Caco-2 (cell line): ENCODE measurements around the gene ANKRD52. TPM values are rescaled to one million over a fixed set of nuclear protein-coding genes. Genes with fewer than 3 reads are reported as not detected.

Source experiments
- BruUV-seq: library from RNA; stranded (reverse); fragments of 400-500 nt; replicated peaks from 2 replicates; lab custom pipeline; 2021; lab: Mats Ljungman, UMichigan
- CTCF ChIA-PET: fragments of 300-600 bp; sonication (Branson Sonifier 250); formaldehyde crosslinking; loops from one replicate; lab custom pipeline; 2022; ENCODE audit warnings: antibody characterized with exemption; lab: Charles Lee
- POLR2A ChIA-PET: fragments of 300-600 bp; sonication (Branson Sonifier 250); formaldehyde crosslinking; loops from one replicate; lab custom pipeline; 2022; ENCODE audit warnings: antibody characterized with exemption; lab: Charles Lee
- DNase-seq, 2 experiments: peaks; one replicate each; pipeline versions ENCODE4 v3.0.0 to v3.0.0-alpha.2; 2020 to 2022
- H3K27me3 ChIP-seq: replicated peaks from 2 replicates; pipeline ENCODE4 v1.6.0; 2011; ENCODE audit warnings: low read length; ENCODE audit not compliant: control insufficient read depth, insufficient read depth
- H3K36me3 ChIP-seq: 2 replicates; pipeline ENCODE4 v1.5.1; 2011; ENCODE audit warnings: low read length; ENCODE audit not compliant: control insufficient read depth, insufficient read depth
- H3K4me1 ChIP-seq: fragments of 250-450 bp; sonication (Bioruptor Pico); 2 replicates; pipeline ENCODE4 v1.5.1; 2020; ENCODE audit warnings: mild to moderate bottlenecking
- H3K4me3 ChIP-seq: 2 replicates; pipeline ENCODE4 v1.5.1; 2011; ENCODE audit warnings: low read depth, mild to moderate bottlenecking, control low read depth, low read length
- H3K9me3 ChIP-seq: fragments of 250-450 bp; sonication (Bioruptor Pico); 2 replicates; pipeline ENCODE4 v1.5.1; 2020; ENCODE audit warnings: mild to moderate bottlenecking, moderate library complexity
- H3K27ac Mint-ChIP-seq: one replicate; pipeline ENCODE4 v1.8.0; 2022; ENCODE audit warnings: mixed read lengths; ENCODE audit not compliant: unreplicated experiment
- H3K27me3 Mint-ChIP-seq: one replicate; pipeline ENCODE4 v1.8.0; 2022; ENCODE audit warnings: mixed read lengths; ENCODE audit not compliant: insufficient read depth, unreplicated experiment
- H3K36me3 Mint-ChIP-seq: one replicate; pipeline ENCODE4 v1.8.0; 2022; ENCODE audit warnings: mild to moderate bottlenecking, mixed read lengths; ENCODE audit not compliant: insufficient read depth, unreplicated experiment
- H3K4me1 Mint-ChIP-seq: one replicate; pipeline ENCODE4 v1.8.0; 2022; ENCODE audit warnings: low read depth, mixed read lengths; ENCODE audit not compliant: unreplicated experiment
- H3K4me3 Mint-ChIP-seq: one replicate; pipeline ENCODE4 v1.8.0; 2022; ENCODE audit warnings: mild to moderate bottlenecking, moderate library complexity, mixed read lengths; ENCODE audit not compliant: unreplicated experiment
- H3K9me3 Mint-ChIP-seq: one replicate; pipeline ENCODE4 v1.8.0; 2022; ENCODE audit warnings: mixed read lengths; ENCODE audit not compliant: unreplicated experiment
- intact Hi-C: fragments of 100-400 bp; cut with micrococcal nuclease; formaldehyde crosslinking; loops from one replicate; pipeline ENCODE4 v1.10.0; 2022; ENCODE audit not compliant: unreplicated experiment
- total RNA-seq: library from RNA; stranded (reverse); gene quantifications from 2 replicates; pipeline ENCODE4 v1.2.3, GENCODE V29; 2022
- TF ChIP-seq, protein P1 (sequence below), 2 experiments: fragments of 200-600 bp in 1 of 2; IDR thresholded peaks; 1 replicate in 1 of 2; 2 replicates in 1 of 2; pipeline versions ENCODE4 v1.5.1 to v1.8.0; 2011 to 2022; ENCODE audit warnings: antibody characterized with exemption in 1 of 2, control low read depth in 1 of 2, inconsistent platforms in 1 of 2, low read depth in 1 of 2, low read length in 1 of 2, mild to moderate bottlenecking in 1 of 2, moderate library complexity in 1 of 2; ENCODE audit not compliant: insufficient read depth in 1 of 2, severe bottlenecking in 1 of 2, unreplicated experiment in 1 of 2

The ANKRD52 gene
- total RNA-seq, 1 experiment from 2014 or later = 34.6 TPM

DNA sequence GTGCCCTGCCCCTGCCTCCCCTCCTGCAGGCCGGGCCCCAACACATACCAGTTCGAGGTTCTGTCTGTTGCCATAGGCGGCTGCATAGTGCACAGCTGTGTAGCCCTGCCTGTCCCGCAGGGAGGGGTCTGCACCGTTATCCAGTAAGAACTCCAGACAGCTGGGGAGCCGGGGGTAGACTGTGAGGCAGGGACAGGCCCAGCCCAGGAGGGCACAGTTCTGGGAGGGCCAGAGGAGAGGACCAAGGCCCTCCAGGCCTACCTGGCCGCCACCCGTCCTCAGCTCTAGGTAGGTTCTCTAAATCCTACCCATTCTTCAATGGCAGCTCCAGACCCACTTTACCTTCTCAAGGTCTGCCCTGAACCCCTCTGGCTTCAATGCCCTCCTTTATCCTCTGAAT lies 9.5 kb downstream of the ANKRD52 start:
- CTCF ChIA-PET = interaction anchor here (0.6 kb wide), 1 partner anchor 121 kb away, joined by 3 read pairs; the partner anchor contains the start of gene ESYT1
- DNase-seq = no peak
- no peak overlapping the region for H3K4me3 ChIP-seq
- Mint-ChIP-seq H3K4me1 (no peaks in the 10 kb centered on the region), H3K27ac (no peak overlapping the region), H3K4me3 (no peak overlapping the region), H3K9me3 (no peaks in the 10 kb centered on the region), H3K27me3 (no peaks in the 10 kb centered on the region), H3K36me3 (peaks cover 56% of the 10 kb centered on the region)
- POLR2A ChIA-PET = interaction anchor here (1.1 kb wide), 1 partner anchor 27 kb away, joined by 3 read pairs; the partner anchor contains the start of gene RNF41
- intact Hi-C loops = no loop called here
- no peaks in the 10 kb centered on the region for H3K9me3 ChIP-seq
- H3K4me1 ChIP-seq = no peaks in the 10 kb centered on the region
- no TSS peak for BruUV-seq
- peaks cover 1% of the 10 kb centered on the region; the same call in 1 of the 2 replicates for H3K36me3 ChIP-seq
- TF ChIP-seq, protein P1, sequence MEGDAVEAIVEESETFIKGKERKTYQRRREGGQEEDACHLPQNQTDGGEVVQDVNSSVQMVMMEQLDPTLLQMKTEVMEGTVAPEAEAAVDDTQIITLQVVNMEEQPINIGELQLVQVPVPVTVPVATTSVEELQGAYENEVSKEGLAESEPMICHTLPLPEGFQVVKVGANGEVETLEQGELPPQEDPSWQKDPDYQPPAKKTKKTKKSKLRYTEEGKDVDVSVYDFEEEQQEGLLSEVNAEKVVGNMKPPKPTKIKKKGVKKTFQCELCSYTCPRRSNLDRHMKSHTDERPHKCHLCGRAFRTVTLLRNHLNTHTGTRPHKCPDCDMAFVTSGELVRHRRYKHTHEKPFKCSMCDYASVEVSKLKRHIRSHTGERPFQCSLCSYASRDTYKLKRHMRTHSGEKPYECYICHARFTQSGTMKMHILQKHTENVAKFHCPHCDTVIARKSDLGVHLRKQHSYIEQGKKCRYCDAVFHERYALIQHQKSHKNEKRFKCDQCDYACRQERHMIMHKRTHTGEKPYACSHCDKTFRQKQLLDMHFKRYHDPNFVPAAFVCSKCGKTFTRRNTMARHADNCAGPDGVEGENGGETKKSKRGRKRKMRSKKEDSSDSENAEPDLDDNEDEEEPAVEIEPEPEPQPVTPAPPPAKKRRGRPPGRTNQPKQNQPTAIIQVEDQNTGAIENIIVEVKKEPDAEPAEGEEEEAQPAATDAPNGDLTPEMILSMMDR (IDR thresholded peaks at IDR 0.05; ENCODE audit: insufficient read depth in 1 of 2, low read depth in 1 of 2, low read length in 1 of 2, severe bottlenecking in 1 of 2, unreplicated experiment in 1 of 2) = no peak
- no peaks in the 10 kb centered on the region for H3K27me3 ChIP-seq

DNA sequence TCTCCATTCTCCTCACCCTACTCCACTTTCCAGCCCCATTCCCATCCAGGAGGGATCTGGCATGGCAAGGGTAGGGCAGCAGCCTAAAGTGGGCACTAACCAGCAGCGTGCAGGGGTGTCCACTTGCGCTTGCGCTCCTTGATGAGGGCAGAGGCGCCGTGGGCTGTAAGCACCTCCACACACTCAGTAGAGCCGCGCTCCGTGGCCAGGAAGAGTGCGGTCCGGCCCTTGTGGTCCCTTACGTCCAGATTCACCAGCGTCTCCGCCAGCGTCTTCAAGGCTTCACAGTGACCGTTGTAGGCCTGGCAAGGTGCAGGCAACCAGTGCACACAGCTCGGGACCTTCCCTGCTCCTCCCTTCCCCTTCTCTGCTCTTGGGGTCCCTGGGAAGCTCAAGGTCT lies 10.3 kb downstream of the ANKRD52 start:
- no peaks in the 10 kb centered on the region for H3K4me1 Mint-ChIP-seq
- peaks cover 53% of the 10 kb centered on the region for H3K36me3 Mint-ChIP-seq
- H3K27me3 Mint-ChIP-seq = no peaks in the 10 kb centered on the region
- no peaks in the 10 kb centered on the region for H3K36me3 ChIP-seq
- H3K27me3 ChIP-seq = no peaks in the 10 kb centered on the region
- TF ChIP-seq, protein P1 (IDR thresholded peaks at IDR 0.05; ENCODE audit: insufficient read depth in 1 of 2, low read depth in 1 of 2, low read length in 1 of 2, severe bottlenecking in 1 of 2, unreplicated experiment in 1 of 2) = no peak
- H3K27ac Mint-ChIP-seq = no peak overlapping the region
- no peak overlapping the region for H3K4me3 Mint-ChIP-seq
- no peaks in the 10 kb centered on the region for H3K9me3 Mint-ChIP-seq
- ChIA-PET POLR2A (interaction anchor here (0.7 to 1.1 kb wide), 2 partner anchors 10 to 26 kb away, joined by 3 read pairs; partner anchors contain the start of genes ANKRD52 and RNF41), CTCF (no interaction called here)
- no peaks in the 10 kb centered on the region for H3K4me1 ChIP-seq
- no peaks in the 10 kb centered on the region for H3K9me3 ChIP-seq
- intact Hi-C loops = no loop called here
- BruUV-seq = no TSS peak
- DNase-seq = no peak
- H3K4me3 ChIP-seq = no peak overlapping the region

DNA sequence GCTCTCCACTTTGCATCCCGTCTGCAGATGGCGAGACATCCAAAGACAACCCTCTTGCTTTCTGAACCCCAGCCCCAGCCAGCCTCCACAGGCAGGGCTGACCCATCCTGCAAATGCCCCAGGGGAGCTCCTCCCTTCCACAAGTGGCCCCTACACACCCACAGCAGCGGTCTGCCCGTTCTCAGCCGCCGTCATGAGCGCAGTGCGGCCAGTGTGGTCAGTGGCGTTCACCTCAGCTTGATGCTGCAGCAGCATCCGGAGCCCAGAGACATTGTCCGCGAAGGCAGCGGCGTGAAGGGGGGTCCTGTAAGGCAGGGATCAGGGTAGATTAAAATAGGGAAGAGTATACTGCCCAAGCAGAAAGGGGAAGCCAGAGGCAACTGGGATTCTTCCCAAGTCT lies 13.7 kb downstream of the ANKRD52 start:
- H3K9me3 ChIP-seq = no peaks in the 10 kb centered on the region
- Mint-ChIP-seq H3K27me3 (no peaks in the 10 kb centered on the region), H3K27ac (no peak overlapping the region), H3K9me3 (no peaks in the 10 kb centered on the region), H3K36me3 (peaks cover 40% of the 10 kb centered on the region), H3K4me3 (no peak overlapping the region), H3K4me1 (peaks cover 17% of the 10 kb centered on the region)
- CTCF ChIA-PET = no interaction called here
- H3K4me3 ChIP-seq = no peak overlapping the region
- BruUV-seq = no TSS peak
- no peak for DNase-seq
- H3K4me1 ChIP-seq = peaks cover 8% of the 10 kb centered on the region; the same call in 1 of the 2 replicates
- POLR2A ChIA-PET = no interaction called here
- intact Hi-C loops = no loop called here
- H3K27me3 ChIP-seq = no peaks in the 10 kb centered on the region
- H3K36me3 ChIP-seq = no peaks in the 10 kb centered on the region
- TF ChIP-seq, protein P1 (IDR thresholded peaks at IDR 0.05; ENCODE audit: insufficient read depth in 1 of 2, low read depth in 1 of 2, low read length in 1 of 2, severe bottlenecking in 1 of 2, unreplicated experiment in 1 of 2) = no peak
